ENCODE data around the gene PALD1.

DNA sequence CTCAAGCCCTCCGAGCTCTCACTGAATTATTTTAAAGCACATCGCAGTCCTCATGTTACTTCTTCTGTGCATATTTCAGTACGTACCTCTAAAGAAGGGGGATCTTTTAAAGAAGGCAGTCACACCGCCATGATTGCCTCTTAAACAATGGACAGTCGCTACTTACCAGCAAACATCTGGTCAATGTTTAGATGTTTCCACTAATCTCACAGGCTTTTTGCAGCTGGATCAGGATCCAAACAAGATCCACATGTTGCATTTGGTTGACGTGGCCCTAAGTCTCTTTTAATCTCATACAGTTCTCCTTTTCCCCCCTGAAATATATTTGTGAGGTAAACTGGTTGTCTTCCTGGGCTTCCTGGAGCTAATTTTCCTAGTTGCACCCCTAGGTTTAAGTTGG lies 74.0 kb downstream of the PALD1 start:
- TF ChIP-seq POLR2A (IDR thresholded peaks at IDR 0.05) (no peak), EP300 (IDR thresholded peaks at IDR 0.05; ENCODE audit: low read depth) (no peak), POLR2AphosphoS5 (IDR thresholded peaks at IDR 0.05) (no peak)
- TF ChIP-seq, protein P1, sequence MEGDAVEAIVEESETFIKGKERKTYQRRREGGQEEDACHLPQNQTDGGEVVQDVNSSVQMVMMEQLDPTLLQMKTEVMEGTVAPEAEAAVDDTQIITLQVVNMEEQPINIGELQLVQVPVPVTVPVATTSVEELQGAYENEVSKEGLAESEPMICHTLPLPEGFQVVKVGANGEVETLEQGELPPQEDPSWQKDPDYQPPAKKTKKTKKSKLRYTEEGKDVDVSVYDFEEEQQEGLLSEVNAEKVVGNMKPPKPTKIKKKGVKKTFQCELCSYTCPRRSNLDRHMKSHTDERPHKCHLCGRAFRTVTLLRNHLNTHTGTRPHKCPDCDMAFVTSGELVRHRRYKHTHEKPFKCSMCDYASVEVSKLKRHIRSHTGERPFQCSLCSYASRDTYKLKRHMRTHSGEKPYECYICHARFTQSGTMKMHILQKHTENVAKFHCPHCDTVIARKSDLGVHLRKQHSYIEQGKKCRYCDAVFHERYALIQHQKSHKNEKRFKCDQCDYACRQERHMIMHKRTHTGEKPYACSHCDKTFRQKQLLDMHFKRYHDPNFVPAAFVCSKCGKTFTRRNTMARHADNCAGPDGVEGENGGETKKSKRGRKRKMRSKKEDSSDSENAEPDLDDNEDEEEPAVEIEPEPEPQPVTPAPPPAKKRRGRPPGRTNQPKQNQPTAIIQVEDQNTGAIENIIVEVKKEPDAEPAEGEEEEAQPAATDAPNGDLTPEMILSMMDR (IDR thresholded peaks at IDR 0.05): no peak
